Neural progenitor cell (in vitro differentiated cells): Measurements from ENCODE around the gene LMOD2. TPM values are rescaled to one million over a fixed set of nuclear protein-coding genes. Genes with fewer than 3 reads are reported as not detected.

ENCODE experiments used
- DNase-seq: peaks from one replicate; pipeline ENCODE4 v3.0.0-alpha.2; 2016; ENCODE audit warnings: low spot score
- H2AFZ ChIP-seq: fragments of 200-600 bp; sonication (generic); replicated peaks from 2 replicates; pipeline ENCODE4 v1.6.1; 2016; ENCODE audit warnings: antibody characterized with exemption
- H3F3A ChIP-seq: fragments of 200-600 bp; sonication (generic); 2 replicates; pipeline ENCODE4 v1.6.1; 2016; ENCODE audit warnings: antibody characterized with exemption, low read depth
- H3K27ac ChIP-seq: fragments of 200-600 bp; sonication (generic); 2 replicates; pipeline ENCODE4 v1.5.1; 2016; ENCODE audit warnings: mild to moderate bottlenecking
- H3K27me3 ChIP-seq: fragments of 200-600 bp; sonication (generic); 2 replicates; pipeline ENCODE4 v1.6.1; 2016; ENCODE audit warnings: mild to moderate bottlenecking, moderate library complexity
- H3K36me3 ChIP-seq: fragments of 200-600 bp; sonication (generic); 2 replicates; pipeline ENCODE4 v1.5.1; 2016
- H3K4me1 ChIP-seq: fragments of 200-600 bp; sonication (generic); 2 replicates; pipeline ENCODE4 v1.6.1; 2016; ENCODE audit warnings: mixed run types
- H3K4me2 ChIP-seq: fragments of 200-600 bp; sonication (generic); 2 replicates; pipeline ENCODE4 v1.6.1; 2016
- H3K4me3 ChIP-seq: fragments of 200-600 bp; sonication (generic); 2 replicates; pipeline ENCODE4 v1.5.1; 2016
- H3K79me2 ChIP-seq: fragments of 200-600 bp; sonication (generic); 2 replicates; pipeline ENCODE4 v1.6.1; 2016; ENCODE audit warnings: low read depth
- H3K9ac ChIP-seq: fragments of 200-600 bp; sonication (generic); 2 replicates; pipeline ENCODE4 v1.6.1; 2016
- H3K9me3 ChIP-seq: fragments of 200-600 bp; sonication (generic); 2 replicates; pipeline ENCODE4 v1.5.1; 2016; ENCODE audit warnings: low read depth
- H4K20me1 ChIP-seq: fragments of 200-600 bp; sonication (generic); 2 replicates; pipeline ENCODE4 v1.6.1; 2016; ENCODE audit warnings: low read depth
- H3K27ac Mint-ChIP-seq: 3 replicates; pipeline ENCODE4 v1.8.0; 2021; ENCODE audit warnings: mixed read lengths
- H3K27me3 Mint-ChIP-seq: 2 replicates; pipeline ENCODE4 v1.8.0; 2022; ENCODE audit warnings: low read depth, mild to moderate bottlenecking, inconsistent platforms, moderate library complexity, mixed read lengths; ENCODE audit not compliant: insufficient read depth
- H3K36me3 Mint-ChIP-seq: 3 replicates; pipeline ENCODE4 v1.8.0; 2021; ENCODE audit warnings: mixed read lengths
- H3K4me1 Mint-ChIP-seq: 3 replicates; pipeline ENCODE4 v1.8.0; 2021; ENCODE audit warnings: mixed read lengths
- H3K4me3 Mint-ChIP-seq: 3 replicates; pipeline ENCODE4 v1.8.0; 2021; ENCODE audit warnings: mild to moderate bottlenecking, moderate library complexity, mixed read lengths
- H3K9me3 Mint-ChIP-seq: 3 replicates; pipeline ENCODE4 v1.8.0; 2020; ENCODE audit warnings: mixed read lengths
- CTCF ChIP-seq: fragments of 200-600 bp; sonication (generic); IDR thresholded peaks from 2 replicates; pipeline ENCODE4 v1.5.1; 2017; ENCODE audit warnings: antibody characterized with exemption, mild to moderate bottlenecking
- EZH2 ChIP-seq: fragments of 200-600 bp; sonication (generic); IDR thresholded peaks from 2 replicates; pipeline ENCODE4 v1.6.1; 2017; ENCODE audit warnings: antibody characterized with exemption, mild to moderate bottlenecking, moderate library complexity
- EZH2phosphoT487 ChIP-seq: fragments of 200-600 bp; sonication (generic); IDR thresholded peaks from 2 replicates; pipeline ENCODE4 v1.6.1; 2017; ENCODE audit warnings: antibody characterized with exemption
- total RNA-seq: library from RNA; depleted of rRNA; stranded (reverse); fragments of >200 nt; gene quantifications from 2 replicates; pipeline ENCODE4 v1.2.3, GENCODE V29; 2015; ENCODE audit warnings: low replicate concordance

LMOD2 gene
- total RNA-seq, 1 donor from 2014 or later, result not detected

GRCh38 chr7:123647106-123647730 lies 8.4 kb upstream of the LMOD2 start:
- no peak overlapping the region for H3K4me2 ChIP-seq
- no peak overlapping the region for H3K4me3 ChIP-seq
- H3K27me3 ChIP-seq, result peaks cover 5% of the 10 kb centered on the region
- Mint-ChIP-seq H3K27ac (no peak overlapping the region), H3K4me1 (peaks cover 32% of the 10 kb centered on the region), H3K9me3 (no peaks in the 10 kb centered on the region), H3K4me3 (no peak overlapping the region), H3K36me3 (no peaks in the 10 kb centered on the region), H3K27me3 (peaks cover 5% of the 10 kb centered on the region)
- H3K9me3 ChIP-seq, result no peaks in the 10 kb centered on the region
- no peak overlapping the region for H3K27ac ChIP-seq
- no peaks in the 10 kb centered on the region for H4K20me1 ChIP-seq
- DNase-seq, result no peak
- peaks cover 29% of the 10 kb centered on the region for H3K4me1 ChIP-seq
- H3K9ac ChIP-seq, result no peak overlapping the region
- H3K79me2 ChIP-seq, result no peaks in the 10 kb centered on the region
- peaks cover 25% of the 10 kb centered on the region for H3F3A ChIP-seq
- no peaks in the 10 kb centered on the region for H3K36me3 ChIP-seq
- no peak for TF ChIP-seq CTCF
- TF ChIP-seq EZH2, result no peak
- no peak for TF ChIP-seq EZH2phosphoT487
- H2AFZ ChIP-seq, result peak overlapping the region; percentile 12

- Histone ChIP-seq H3K4me3 (no peak overlapping the region), H3K9me3 (no peaks in the 10 kb centered on the region), H3K27me3 (no peaks in the 10 kb centered on the region), H3K36me3 (no peaks in the 10 kb centered on the region), H4K20me1 (no peaks in the 10 kb centered on the region), H3K4me2 (no peak overlapping the region), H3K79me2 (no peaks in the 10 kb centered on the region), H3K4me1 (peaks cover 11% of the 10 kb centered on the region), H2AFZ (no peak overlapping the region), H3F3A (peaks cover 7% of the 10 kb centered on the region), H3K9ac (no peak overlapping the region), H3K27ac (no peak overlapping the region)
- Mint-ChIP-seq H3K4me1 (peaks cover 12% of the 10 kb centered on the region), H3K27ac (no peak overlapping the region), H3K36me3 (no peaks in the 10 kb centered on the region), H3K4me3 (no peak overlapping the region), H3K27me3 (peaks cover 5% of the 10 kb centered on the region), H3K9me3 (no peaks in the 10 kb centered on the region)
- no peak for DNase-seq
- TF ChIP-seq EZH2, result no peak
- no peak for TF ChIP-seq EZH2phosphoT487
- TF ChIP-seq CTCF, result no peak
Measured at GRCh38 chr7:123649964-123650363, 5.7 kb upstream of the LMOD2 start.

- Histone ChIP-seq H3K27ac (no peak overlapping the region), H3K27me3 (no peaks in the 10 kb centered on the region), H3K4me1 (peaks cover 5% of the 10 kb centered on the region), H3K4me2 (no peak overlapping the region), H3K79me2 (no peaks in the 10 kb centered on the region), H3F3A (peaks cover 5% of the 10 kb centered on the region), H3K36me3 (no peaks in the 10 kb centered on the region), H3K9me3 (no peaks in the 10 kb centered on the region), H4K20me1 (no peaks in the 10 kb centered on the region), H2AFZ (peak overlapping the region; percentile 7), H3K4me3 (no peak overlapping the region), H3K9ac (no peak overlapping the region)
- no peak overlapping the region for H3K27ac Mint-ChIP-seq
- no peaks in the 10 kb centered on the region for H3K36me3 Mint-ChIP-seq
- no peak for DNase-seq
- no peaks in the 10 kb centered on the region for H3K9me3 Mint-ChIP-seq
- no peak overlapping the region for H3K4me3 Mint-ChIP-seq
- no peak for TF ChIP-seq EZH2phosphoT487
- TF ChIP-seq CTCF, result no peak
- no peak for TF ChIP-seq EZH2
- peaks cover 5% of the 10 kb centered on the region for H3K27me3 Mint-ChIP-seq
- peaks cover 8% of the 10 kb centered on the region for H3K4me1 Mint-ChIP-seq
Measured at GRCh38 chr7:123650595-123650994, 5.1 kb upstream of the LMOD2 start.
